ENCODE results near the gene TMPRSS11B.

- no peak for TF ChIP-seq CTCF (IDR thresholded peaks at IDR 0.05)
- TF ChIP-seq ZFX (IDR thresholded peaks at IDR 0.05; ENCODE audit: borderline replicate concordance), result no peak
Observed at GRCh38 chr4:68264875-68265565, 19.5 kb upstream of the TMPRSS11B start.
